GM18858 (cell line): ENCODE data around the gene ZNF366.
"Not testable (repeated sequence)": the region's sequence is repeated elsewhere in the genome, so short reads cannot be mapped to it uniquely, and the experiment has no call there.

Experiments
- ATAC-seq: cut with Tn5 transposase; IDR thresholded peaks from one replicate; pipeline ENCODE4 v1.9.1; 2021; ENCODE audit not compliant: unreplicated experiment

ZNF366 gene

DNA sequence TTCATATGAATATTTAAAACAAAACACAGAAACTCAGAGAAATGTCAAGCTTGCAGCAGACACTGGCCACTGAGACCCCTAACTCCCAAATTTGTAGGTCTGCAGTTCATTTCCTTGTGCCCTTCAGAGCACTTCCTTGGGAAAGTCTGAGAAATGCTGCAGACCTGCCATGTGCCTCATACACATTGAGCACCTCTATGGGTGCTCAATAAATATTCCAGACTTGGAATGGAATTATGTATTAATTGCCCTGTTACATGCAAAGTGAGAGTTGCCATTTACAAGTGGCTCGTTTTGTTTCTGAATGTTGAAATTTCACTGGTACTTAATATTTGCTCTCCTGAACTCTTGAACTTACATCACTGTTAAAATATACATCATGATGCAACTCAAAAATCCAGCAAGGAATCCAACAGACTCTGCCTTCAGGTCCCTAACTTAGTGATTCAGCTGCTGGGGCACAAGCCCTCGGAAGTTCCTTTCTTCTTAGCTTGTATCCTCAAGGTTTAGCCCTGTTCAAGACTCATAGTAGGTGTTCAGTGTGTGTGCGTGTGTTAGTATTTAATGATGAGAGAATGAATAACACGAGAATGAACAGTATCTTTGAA is 96.4 kb downstream of the ZNF366 start:
- no peak for ATAC-seq

- no peak for ATAC-seq
These were observed 98.6 kb downstream of the ZNF366 start for GRCh38 chr5:72408603-72409002.

- no peak for ATAC-seq
These were observed 99.1 kb downstream of the ZNF366 start for GRCh38 chr5:72408127-72408526.

DNA sequence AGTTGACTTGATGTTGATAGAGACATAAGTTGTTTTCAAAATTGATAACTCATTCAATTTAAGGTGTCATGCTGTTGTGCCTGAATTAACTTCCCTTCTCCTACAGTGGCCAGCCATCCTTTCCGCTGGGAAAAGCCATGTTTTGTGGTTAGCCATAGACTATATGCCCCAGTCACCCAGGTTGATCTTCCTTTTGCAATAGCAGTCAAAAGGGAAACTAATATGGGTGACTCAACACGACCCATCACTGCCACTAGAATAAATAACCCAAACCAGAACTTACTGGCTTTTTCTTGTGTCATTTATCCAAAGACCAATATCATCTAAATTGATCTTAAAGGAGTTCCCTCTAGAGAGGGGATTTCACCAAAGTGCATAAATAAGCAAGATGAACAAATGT is 99.7 kb downstream of the ZNF366 start:
- no peak for ATAC-seq

DNA sequence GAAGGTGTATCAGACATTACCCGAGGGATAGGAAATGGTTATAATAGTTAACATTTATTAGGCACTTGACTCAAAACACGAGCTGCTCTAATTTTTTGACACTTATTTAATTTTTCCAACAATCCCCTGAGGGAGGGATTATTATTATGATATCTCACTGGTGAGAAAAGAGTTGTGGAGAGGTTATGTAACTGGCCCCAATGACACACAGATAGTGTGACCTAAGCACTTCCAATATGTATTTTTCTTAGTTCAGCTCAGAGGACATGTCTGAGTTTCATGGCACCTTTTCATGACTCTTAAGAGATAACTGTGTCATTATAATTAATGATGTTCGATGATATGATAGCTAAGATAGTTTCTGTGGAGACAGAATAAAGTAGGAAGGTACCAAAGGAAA is 100.1 kb downstream of the ZNF366 start:
- ATAC-seq: no peak

DNA sequence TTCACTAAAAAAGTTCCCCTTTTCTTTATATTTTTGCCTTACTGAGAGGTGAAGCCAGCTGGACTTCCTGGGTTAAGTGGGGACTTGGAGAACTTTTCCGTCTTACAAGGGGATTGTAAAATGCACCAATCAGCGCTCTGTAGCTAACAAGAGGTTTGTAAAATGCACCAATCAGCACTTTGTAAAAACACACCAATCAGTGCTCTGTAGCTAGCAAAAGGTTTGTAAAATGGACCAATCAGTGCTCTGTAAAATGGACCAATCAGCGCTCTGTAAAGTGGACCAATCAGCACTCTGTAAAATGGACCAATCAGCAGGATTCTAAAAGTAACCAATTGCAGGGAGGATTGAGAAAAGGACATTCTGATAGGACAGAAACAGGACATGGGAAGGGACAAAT is 102.4 kb downstream of the ZNF366 start:
- not testable (repeated sequence) for ATAC-seq

DNA sequence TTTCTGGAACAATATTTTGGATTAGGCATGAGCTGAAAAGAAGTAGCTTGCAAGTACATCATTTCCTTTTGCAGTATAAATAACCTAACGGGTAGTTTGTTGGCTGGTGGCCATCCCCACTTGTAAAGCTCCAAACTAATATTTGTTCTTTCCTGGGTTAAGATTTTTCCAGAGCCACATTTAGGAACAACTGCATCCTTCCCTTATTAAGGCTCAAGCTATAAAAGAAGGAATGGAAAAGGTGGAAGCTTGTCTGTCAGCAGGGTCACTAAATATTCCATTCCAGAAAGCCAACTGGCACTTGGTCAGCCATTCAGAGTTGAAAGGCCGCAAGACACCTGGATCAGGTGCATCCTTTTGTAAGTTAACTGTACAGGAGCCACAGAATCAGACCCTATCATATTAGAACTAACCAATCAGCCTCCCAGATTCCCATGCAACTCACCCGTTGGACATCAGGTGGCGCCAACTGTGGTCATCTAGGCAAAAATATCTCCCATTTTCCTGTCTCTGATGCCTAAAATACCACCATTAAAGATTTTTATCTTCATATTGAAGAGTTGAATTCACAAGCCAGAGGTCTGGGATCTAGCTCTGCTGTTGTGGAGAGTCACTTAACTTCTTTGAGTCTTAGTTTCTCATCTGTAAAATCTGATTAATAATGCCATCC is 104.1 kb downstream of the ZNF366 start:
- ATAC-seq: no peak

- ATAC-seq: no peak
These were observed 104.8 kb downstream of the ZNF366 start for GRCh38 chr5:72402381-72402890.

- no peak for ATAC-seq
These were observed 106.3 kb downstream of the ZNF366 start for GRCh38 chr5:72400950-72401349.

DNA sequence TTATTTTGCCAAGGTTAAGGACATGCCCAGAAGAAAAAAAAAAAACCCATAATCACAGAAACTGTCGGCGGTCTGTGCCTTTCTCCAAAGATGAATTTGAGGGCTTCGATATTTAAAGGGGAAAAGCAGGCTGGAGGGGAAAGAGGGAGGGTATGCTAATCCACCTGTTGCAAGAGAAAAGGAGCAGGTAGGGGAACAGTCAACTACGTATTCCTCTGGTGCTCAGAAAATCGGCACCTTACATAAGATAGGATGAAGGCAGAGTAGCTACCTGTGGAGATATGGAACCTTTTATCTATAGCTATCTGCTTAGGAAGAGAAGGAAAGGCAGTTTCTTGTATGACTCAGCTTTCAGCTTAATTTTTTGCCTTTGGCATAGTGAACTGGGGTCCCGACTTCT is 109.4 kb downstream of the ZNF366 start:
- ATAC-seq: no peak

- no peak for ATAC-seq
These were observed 112.5 kb downstream of the ZNF366 start for GRCh38 chr5:72394688-72395087.

GRCh38 chr5:72393052-72393451 is 114.2 kb downstream of the ZNF366 start:
- no peak for ATAC-seq
